HEK293 (cell line): Measurements from ENCODE around the gene F10.

Experiments used
- CTCF ChIA-PET: fragments of 350-600 bp; formaldehyde crosslinking; extraction: SDS; loops from one replicate; lab custom pipeline; 2021; ENCODE audit warnings: antibody characterized with exemption; lab: Yijun Ruan, JAX
- POLR2A ChIA-PET: fragments of 300-600 bp; formaldehyde crosslinking; extraction: SDS; loops from one replicate; lab custom pipeline; 2020; ENCODE audit warnings: antibody characterized with exemption, inconsistent platforms; lab: Yijun Ruan, JAX
- H3K27ac ChIP-seq: fragments of 200-500 bp; sonication (Bioruptor generic); 2 replicates; pipeline ENCODE4 v1.5.1; 2014; ENCODE audit warnings: low read depth, low read length, control low read depth, inconsistent platforms; ENCODE audit errors: extremely low read depth
- H3K36me3 ChIP-seq, 2 experiments: fragments of 200-500 bp in 1 of 2; sonication (Bioruptor generic) in 1 of 2; 1 replicate in 1 of 2; 2 replicates in 1 of 2; pipeline ENCODE4 v1.5.1; 2014 to 2017; ENCODE audit warnings: inconsistent platforms in 2 of 2, low read length in 2 of 2; ENCODE audit not compliant: control insufficient read depth in 2 of 2, insufficient read depth in 1 of 2
- H3K4me1 ChIP-seq: fragments of 200-500 bp; sonication (Bioruptor generic); 2 replicates; pipeline ENCODE4 v1.5.1; 2014; ENCODE audit warnings: mild to moderate bottlenecking, low read length, inconsistent platforms; ENCODE audit not compliant: control insufficient read depth, insufficient read depth
- H3K4me3 ChIP-seq: 2 replicates; pipeline ENCODE4 v1.5.1; 2011; ENCODE audit warnings: low read depth, mild to moderate bottlenecking, control low read depth, low read length, moderate library complexity
- H3K9me3 ChIP-seq: fragments of 200-500 bp; sonication (Bioruptor generic); 2 replicates; pipeline ENCODE4 v1.5.1; 2014; ENCODE audit warnings: low read depth, low read length, inconsistent platforms; ENCODE audit not compliant: control insufficient read depth, insufficient read depth
- EGR2 ChIP-seq: fragments of 450-650 bp; formaldehyde crosslinking; IDR thresholded peaks from 2 replicates; pipeline ENCODE4 v1.5.1; 2016; ENCODE audit warnings: low read depth, missing biosample characterization, missing genetic modification characterization
- IKZF3 ChIP-seq: fragments of 450-650 bp; IDR thresholded peaks from 2 replicates; pipeline ENCODE4 v1.5.0; 2018; ENCODE audit warnings: missing biosample characterization, mild to moderate bottlenecking, missing genetic modification characterization, moderate library complexity
- ZFHX2 ChIP-seq: fragments of 450-650 bp; formaldehyde crosslinking; conservative IDR thresholded peaks from 2 replicates; pipeline ENCODE4 v1.5.1; 2016; ENCODE audit warnings: missing biosample characterization, missing genetic modification characterization
- ZNF302 ChIP-seq: fragments of 450-650 bp; formaldehyde crosslinking; IDR thresholded peaks from 2 replicates; pipeline ENCODE4 v1.5.1; 2016; ENCODE audit warnings: missing biosample characterization, missing genetic modification characterization, low read depth
- ZNF394 ChIP-seq: fragments of 450-650 bp; formaldehyde crosslinking; IDR thresholded peaks from 2 replicates; pipeline ENCODE4 v1.5.1; 2016; ENCODE audit warnings: missing biosample characterization, missing genetic modification characterization, mild to moderate bottlenecking, moderate library complexity, borderline replicate concordance
- ZNF548 ChIP-seq: fragments of 450-650 bp; formaldehyde crosslinking; IDR thresholded peaks from 2 replicates; pipeline ENCODE4 v1.5.1; 2016; ENCODE audit warnings: missing biosample characterization, missing genetic modification characterization
- TF ChIP-seq, protein P1 (sequence below): fragments of 450-650 bp; formaldehyde crosslinking; conservative IDR thresholded peaks from 2 replicates; pipeline ENCODE4 v1.5.1; 2016; ENCODE audit warnings: low read depth, missing biosample characterization, missing genetic modification characterization
- TF ChIP-seq, protein P2 (sequence below): fragments of 450-650 bp; formaldehyde crosslinking; optimal IDR thresholded peaks from 2 replicates; pipeline ENCODE3; 2016; ENCODE audit warnings: missing biosample characterization, mild to moderate bottlenecking, missing genetic modification characterization
- TF ChIP-seq, protein P3 (sequence below): fragments of 450-650 bp; formaldehyde crosslinking; IDR thresholded peaks from 2 replicates; pipeline ENCODE4 v1.5.1; 2016; ENCODE audit warnings: missing biosample characterization, missing genetic modification characterization

F10 gene

DNA sequence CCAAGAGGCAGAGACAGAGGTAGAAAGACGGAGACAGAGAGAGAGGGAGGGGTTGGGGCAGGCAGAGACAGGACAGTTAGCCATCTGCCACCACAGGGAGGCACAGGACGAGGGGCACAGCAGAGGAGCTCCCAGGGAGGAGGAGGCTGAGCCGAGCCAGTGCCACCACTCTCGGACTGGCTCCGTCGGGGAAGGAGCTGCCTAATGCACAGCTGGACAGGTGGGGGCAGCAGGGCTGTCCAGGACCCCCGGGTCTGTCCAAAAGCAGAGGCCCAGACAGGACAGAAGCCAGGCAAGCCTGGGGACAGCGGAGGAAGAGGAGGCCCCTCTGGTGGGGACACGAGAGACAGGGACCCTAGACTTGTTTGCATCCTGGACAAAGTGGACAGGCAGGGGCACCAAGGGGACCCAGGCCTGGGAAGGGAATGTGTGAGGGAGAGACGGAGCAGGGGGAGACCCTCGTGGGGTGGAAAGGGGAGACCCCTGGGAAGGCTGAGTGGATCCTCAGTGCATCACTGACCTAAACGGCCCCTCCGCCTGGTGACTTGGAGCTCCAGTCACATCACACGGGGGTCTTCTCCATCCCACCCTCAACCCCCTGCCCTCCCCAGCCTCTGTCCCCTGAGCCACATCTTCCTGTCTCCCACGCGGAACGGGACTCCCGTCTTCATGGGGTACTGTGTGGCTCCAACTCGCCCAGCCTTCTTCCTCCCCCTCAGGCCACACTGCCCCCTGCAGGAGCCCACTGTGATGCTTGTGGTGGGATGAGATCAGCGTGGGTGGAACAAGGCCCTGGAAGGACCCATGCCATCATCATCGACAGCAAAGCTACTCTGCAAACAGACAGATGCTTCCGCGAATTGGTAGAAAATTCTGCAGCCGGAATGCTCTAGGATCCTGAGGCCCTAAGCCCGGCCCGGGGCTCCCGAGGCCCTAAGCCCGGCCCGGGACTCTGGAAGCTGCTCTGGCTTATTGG is 915 bp downstream of the F10 start:
- CTCF ChIA-PET, result interaction anchor here (0.6 to 0.7 kb wide), 2 partner anchors 77 to 115 kb away, joined by 3 to 4 read pairs; no protein-coding TSS in a partner anchor
- peak; percentile 56 for TF ChIP-seq EGR2
- TF ChIP-seq, protein P1, sequence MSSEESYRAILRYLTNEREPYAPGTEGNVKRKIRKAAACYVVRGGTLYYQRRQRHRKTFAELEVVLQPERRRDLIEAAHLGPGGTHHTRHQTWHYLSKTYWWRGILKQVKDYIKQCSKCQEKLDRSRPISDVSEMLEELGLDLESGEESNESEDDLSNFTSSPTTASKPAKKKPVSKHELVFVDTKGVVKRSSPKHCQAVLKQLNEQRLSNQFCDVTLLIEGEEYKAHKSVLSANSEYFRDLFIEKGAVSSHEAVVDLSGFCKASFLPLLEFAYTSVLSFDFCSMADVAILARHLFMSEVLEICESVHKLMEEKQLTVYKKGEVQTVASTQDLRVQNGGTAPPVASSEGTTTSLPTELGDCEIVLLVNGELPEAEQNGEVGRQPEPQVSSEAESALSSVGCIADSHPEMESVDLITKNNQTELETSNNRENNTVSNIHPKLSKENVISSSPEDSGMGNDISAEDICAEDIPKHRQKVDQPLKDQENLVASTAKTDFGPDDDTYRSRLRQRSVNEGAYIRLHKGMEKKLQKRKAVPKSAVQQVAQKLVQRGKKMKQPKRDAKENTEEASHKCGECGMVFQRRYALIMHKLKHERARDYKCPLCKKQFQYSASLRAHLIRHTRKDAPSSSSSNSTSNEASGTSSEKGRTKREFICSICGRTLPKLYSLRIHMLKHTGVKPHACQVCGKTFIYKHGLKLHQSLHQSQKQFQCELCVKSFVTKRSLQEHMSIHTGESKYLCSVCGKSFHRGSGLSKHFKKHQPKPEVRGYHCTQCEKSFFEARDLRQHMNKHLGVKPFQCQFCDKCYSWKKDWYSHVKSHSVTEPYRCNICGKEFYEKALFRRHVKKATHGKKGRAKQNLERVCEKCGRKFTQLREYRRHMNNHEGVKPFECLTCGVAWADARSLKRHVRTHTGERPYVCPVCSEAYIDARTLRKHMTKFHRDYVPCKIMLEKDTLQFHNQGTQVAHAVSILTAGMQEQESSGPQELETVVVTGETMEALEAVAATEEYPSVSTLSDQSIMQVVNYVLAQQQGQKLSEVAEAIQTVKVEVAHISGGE (tag by site-specific recombination), result no peak
- TF ChIP-seq ZFHX2 (tag by site-specific recombination), result peak; percentile 53
- TF ChIP-seq, protein P2, sequence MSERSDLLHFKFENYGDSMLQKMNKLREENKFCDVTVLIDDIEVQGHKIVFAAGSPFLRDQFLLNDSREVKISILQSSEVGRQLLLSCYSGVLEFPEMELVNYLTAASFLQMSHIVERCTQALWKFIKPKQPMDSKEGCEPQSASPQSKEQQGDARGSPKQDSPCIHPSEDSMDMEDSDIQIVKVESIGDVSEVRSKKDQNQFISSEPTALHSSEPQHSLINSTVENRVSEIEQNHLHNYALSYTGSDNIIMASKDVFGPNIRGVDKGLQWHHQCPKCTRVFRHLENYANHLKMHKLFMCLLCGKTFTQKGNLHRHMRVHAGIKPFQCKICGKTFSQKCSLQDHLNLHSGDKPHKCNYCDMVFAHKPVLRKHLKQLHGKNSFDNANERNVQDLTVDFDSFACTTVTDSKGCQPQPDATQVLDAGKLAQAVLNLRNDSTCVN (tag by site-specific recombination), result no peak
- no peak for TF ChIP-seq ZNF302 (tag by site-specific recombination)
- peak; percentile 70 for TF ChIP-seq ZNF394 (tag by site-specific recombination)
- Histone ChIP-seq H3K9me3 (no peaks in the 10 kb centered on the region), H3K27ac (no peak overlapping the region), H3K4me3 (no peak overlapping the region), H3K4me1 (no peaks in the 10 kb centered on the region), H3K36me3 (no peaks in the 10 kb centered on the region)
- POLR2A ChIA-PET, result no interaction called here

DNA sequence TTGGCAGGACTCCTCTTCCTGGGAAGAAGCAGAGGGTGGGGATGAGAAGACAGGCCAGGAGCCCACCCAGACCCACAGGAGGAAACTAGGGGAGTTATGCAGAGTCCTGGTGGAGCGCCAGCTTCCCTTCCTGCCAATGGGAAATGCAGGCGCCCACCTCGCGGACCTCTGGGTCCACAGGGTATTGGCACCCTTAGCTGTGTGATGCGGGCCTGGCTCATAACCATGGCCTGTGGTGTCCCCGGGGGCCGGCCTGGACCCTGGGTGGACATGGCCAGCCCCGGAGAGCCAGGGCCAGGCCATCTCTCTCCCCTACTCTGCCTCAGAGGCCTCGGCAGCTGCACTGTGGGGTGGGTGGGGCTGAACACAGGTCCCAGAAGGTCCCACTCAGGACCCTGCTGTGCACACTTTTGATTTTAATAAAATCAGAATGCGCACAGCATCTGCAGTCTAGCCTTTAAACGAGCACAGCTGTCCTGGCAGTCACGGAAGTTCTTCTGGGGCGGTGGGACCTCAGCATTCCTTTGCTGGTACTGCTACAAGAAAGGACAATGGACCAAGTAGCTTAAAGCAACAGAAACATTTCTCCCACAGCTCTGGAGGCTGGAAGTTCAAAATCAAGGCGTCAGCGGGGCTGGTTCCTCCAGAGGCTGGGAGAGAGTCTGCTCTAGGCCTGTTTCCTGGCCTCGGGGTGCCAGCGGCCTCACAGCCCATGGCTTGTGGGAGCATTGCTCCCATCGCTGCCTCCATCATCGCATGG is 1.8 kb downstream of the F10 start:
- Histone ChIP-seq H3K4me1 (no peaks in the 10 kb centered on the region), H3K4me3 (no peak overlapping the region), H3K27ac (no peak overlapping the region), H3K9me3 (no peaks in the 10 kb centered on the region), H3K36me3 (no peaks in the 10 kb centered on the region)
- POLR2A ChIA-PET, result no interaction called here
- TF ChIP-seq, protein P3, sequence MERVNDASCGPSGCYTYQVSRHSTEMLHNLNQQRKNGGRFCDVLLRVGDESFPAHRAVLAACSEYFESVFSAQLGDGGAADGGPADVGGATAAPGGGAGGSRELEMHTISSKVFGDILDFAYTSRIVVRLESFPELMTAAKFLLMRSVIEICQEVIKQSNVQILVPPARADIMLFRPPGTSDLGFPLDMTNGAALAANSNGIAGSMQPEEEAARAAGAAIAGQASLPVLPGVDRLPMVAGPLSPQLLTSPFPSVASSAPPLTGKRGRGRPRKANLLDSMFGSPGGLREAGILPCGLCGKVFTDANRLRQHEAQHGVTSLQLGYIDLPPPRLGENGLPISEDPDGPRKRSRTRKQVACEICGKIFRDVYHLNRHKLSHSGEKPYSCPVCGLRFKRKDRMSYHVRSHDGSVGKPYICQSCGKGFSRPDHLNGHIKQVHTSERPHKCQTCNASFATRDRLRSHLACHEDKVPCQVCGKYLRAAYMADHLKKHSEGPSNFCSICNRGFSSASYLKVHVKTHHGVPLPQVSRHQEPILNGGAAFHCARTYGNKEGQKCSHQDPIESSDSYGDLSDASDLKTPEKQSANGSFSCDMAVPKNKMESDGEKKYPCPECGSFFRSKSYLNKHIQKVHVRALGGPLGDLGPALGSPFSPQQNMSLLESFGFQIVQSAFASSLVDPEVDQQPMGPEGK (tag by site-specific recombination), result no peak
- TF ChIP-seq IKZF3 (tag by site-specific recombination) (no peak), ZNF548 (tag by site-specific recombination) (peak; percentile 52; the same call in 1 of the 2 replicates)
- CTCF ChIA-PET, result interaction anchor here (0.7 kb wide), 2 partner anchors 8 to 77 kb away, joined by 3 to 4 read pairs; no protein-coding TSS in a partner anchor
